OCI-LY7 (cell line): ENCODE measurements around the gene LANCL2. TPM values are rescaled to one million over a fixed set of nuclear protein-coding genes. Genes with fewer than 3 reads are reported as not detected.

Source experiments
- BruUV-seq: library from RNA; stranded (reverse); fragments of 400-500 nt; replicated peaks from 2 replicates; lab custom pipeline; 2021; lab: Mats Ljungman, UMichigan
- CTCF ChIA-PET: fragments of 300-600 bp; sonication (Branson Sonifier 250); formaldehyde crosslinking; loops from one replicate; lab custom pipeline; 2022; ENCODE audit warnings: antibody characterized with exemption; ENCODE audit not compliant: unreplicated experiment; lab: Charles Lee
- POLR2A ChIA-PET: fragments of 300-600 bp; sonication (Branson Sonifier 250); formaldehyde crosslinking; loops from one replicate; lab custom pipeline; 2022; ENCODE audit warnings: antibody characterized with exemption; lab: Charles Lee
- DNase-seq: peaks from one replicate; pipeline ENCODE4 v3.0.0-alpha.2; 2015; ENCODE audit warnings: low spot score
- H2AFZ ChIP-seq: fragments of 200-600 bp; sonication (generic), shearing (Covaris generic); 2 replicates; pipeline ENCODE4 v1.6.1; 2014; ENCODE audit warnings: mild to moderate bottlenecking, antibody characterized with exemption, low read length, moderate library complexity
- H3K27ac ChIP-seq: fragments of 200-600 bp; sonication (generic); 2 replicates; pipeline ENCODE4 v1.5.1; 2014; ENCODE audit warnings: mixed run types, low read depth, mild to moderate bottlenecking, moderate library complexity, low read length, inconsistent platforms; ENCODE audit not compliant: poor library complexity, severe bottlenecking
- H3K36me3 ChIP-seq: fragments of 200-600 bp; sonication (generic); 2 replicates; pipeline ENCODE4 v1.6.1; 2014; ENCODE audit warnings: mild to moderate bottlenecking, antibody characterized with exemption, low read length, moderate library complexity, mixed read lengths; ENCODE audit not compliant: insufficient read depth
- H3K4me1 ChIP-seq: fragments of 200-600 bp; sonication (generic); 2 replicates; pipeline ENCODE4 v1.5.1; 2014; ENCODE audit warnings: mild to moderate bottlenecking, low read length; ENCODE audit not compliant: insufficient read depth, poor library complexity, severe bottlenecking
- H3K4me2 ChIP-seq: fragments of 200-600 bp; sonication (generic); 2 replicates; pipeline ENCODE4 v1.6.1; 2014; ENCODE audit warnings: mild to moderate bottlenecking, low read length
- H3K4me3 ChIP-seq: fragments of 200-600 bp; sonication (generic); 2 replicates; pipeline ENCODE4 v1.5.1; 2014; ENCODE audit warnings: mild to moderate bottlenecking, low read depth, low read length; ENCODE audit not compliant: poor library complexity, severe bottlenecking
- H3K79me2 ChIP-seq: fragments of 200-600 bp; sonication (generic); 2 replicates; pipeline ENCODE4 v1.6.1; 2016; ENCODE audit warnings: low read depth, mild to moderate bottlenecking, low read length, moderate library complexity, mixed read lengths; ENCODE audit not compliant: insufficient read depth
- H3K9me2 ChIP-seq: fragments of 200-600 bp; sonication (generic); 2 replicates; pipeline ENCODE4 v1.6.1; 2016; ENCODE audit warnings: mild to moderate bottlenecking, low read length, mixed read lengths; ENCODE audit not compliant: insufficient read depth
- H3K9me3 ChIP-seq: fragments of 200-600 bp; sonication (generic); 2 replicates; pipeline ENCODE4 v1.6.1; 2014; ENCODE audit warnings: mild to moderate bottlenecking, mixed run types, low read length, mixed read lengths
- H4K20me1 ChIP-seq: fragments of 200-600 bp; sonication (generic); 2 replicates; pipeline ENCODE4 v1.6.1; 2014; ENCODE audit warnings: mild to moderate bottlenecking, antibody characterized with exemption, low read length, moderate library complexity, mixed read lengths; ENCODE audit not compliant: insufficient read depth
- CTCF ChIP-seq: fragments of 200-600 bp; sonication (generic); conservative IDR thresholded peaks from 2 replicates; pipeline ENCODE4 v1.5.1; 2014; ENCODE audit warnings: mild to moderate bottlenecking, antibody characterized with exemption, low read length, moderate library complexity, mixed read lengths
- EZH2phosphoT487 ChIP-seq: fragments of 200-600 bp; sonication (generic); IDR thresholded peaks from 2 replicates; pipeline ENCODE4 v1.6.1; 2018; ENCODE audit warnings: low read depth, borderline replicate concordance, mild to moderate bottlenecking, mixed run types, antibody characterized with exemption, low read length, moderate library complexity, mixed read lengths
- intact Hi-C: fragments of 100-400 bp; cut with micrococcal nuclease; formaldehyde crosslinking; loops from one replicate; pipeline ENCODE4 v1.10.0; 2022; ENCODE audit not compliant: unreplicated experiment
- total RNA-seq, 2 experiments: library from RNA; depleted of rRNA in 1 of 2; stranded (reverse); fragments of >200 nt in 1 of 2; shearing (Covaris generic) in 1 of 2; gene quantifications; 2 replicates each; pipeline ENCODE4 v1.2.3, GENCODE V29; 2014 to 2022

Gene LANCL2
- total RNA-seq, 2 experiments from 2014 or later = 6.5 to 9.5 TPM

- Histone ChIP-seq H3K79me2 (no peaks in the 10 kb centered on the region), H3K9me2 (no peaks in the 10 kb centered on the region), H4K20me1 (no peaks in the 10 kb centered on the region), H3K4me3 (no peak overlapping the region), H3K36me3 (no peaks in the 10 kb centered on the region), H3K9me3 (no peaks in the 10 kb centered on the region), H3K27ac (no peak overlapping the region), H2AFZ (no peak overlapping the region), H3K4me1 (no peaks in the 10 kb centered on the region), H3K4me2 (no peak overlapping the region)
- DNase-seq = no peak
- TF ChIP-seq EZH2phosphoT487 = no peak
- intact Hi-C loops = no loop called here
- POLR2A ChIA-PET = no interaction called here
- CTCF ChIA-PET = no interaction called here
- BruUV-seq = no TSS peak
These were observed 83.4 kb downstream of the LANCL2 start for GRCh38 chr7:55448526-55448925.

GRCh38 chr7:55449205-55449991 is 84.3 kb downstream of the LANCL2 start:
- intact Hi-C loops = no loop called here
- CTCF ChIA-PET = no interaction called here
- no peaks in the 10 kb centered on the region for H3K79me2 ChIP-seq
- H2AFZ ChIP-seq = no peak overlapping the region
- H3K9me3 ChIP-seq = no peaks in the 10 kb centered on the region
- H3K36me3 ChIP-seq = no peaks in the 10 kb centered on the region
- no peak overlapping the region for H3K27ac ChIP-seq
- no peak for DNase-seq
- BruUV-seq = no TSS peak
- H3K9me2 ChIP-seq = no peaks in the 10 kb centered on the region
- no peak for TF ChIP-seq CTCF
- no peak overlapping the region for H3K4me2 ChIP-seq
- H3K4me3 ChIP-seq = no peak overlapping the region
- H4K20me1 ChIP-seq = no peaks in the 10 kb centered on the region
- H3K4me1 ChIP-seq = no peaks in the 10 kb centered on the region
- POLR2A ChIA-PET = no interaction called here

- H2AFZ ChIP-seq = no peak overlapping the region
- no peak for DNase-seq
- no peak overlapping the region for H3K4me3 ChIP-seq
- no peak overlapping the region for H3K27ac ChIP-seq
- H3K9me3 ChIP-seq = no peaks in the 10 kb centered on the region
- H3K4me1 ChIP-seq = no peaks in the 10 kb centered on the region
- no TSS peak for BruUV-seq
- H3K79me2 ChIP-seq = no peaks in the 10 kb centered on the region
- ChIA-PET POLR2A (no interaction called here), CTCF (interaction anchor here (0.7 kb wide), 1 partner anchor 51 kb away, joined by 4 read pairs; no protein-coding TSS in a partner anchor)
- TF ChIP-seq CTCF (no peak), EZH2phosphoT487 (no peak)
- H3K4me2 ChIP-seq = no peak overlapping the region
- H3K9me2 ChIP-seq = no peaks in the 10 kb centered on the region
- intact Hi-C loops = no loop called here
- no peaks in the 10 kb centered on the region for H4K20me1 ChIP-seq
- H3K36me3 ChIP-seq = no peaks in the 10 kb centered on the region
These were observed 84.9 kb downstream of the LANCL2 start for GRCh38 chr7:55449992-55450535.
